Measurements from ENCODE around the gene DENND1A.

DENND1A gene

DNA sequence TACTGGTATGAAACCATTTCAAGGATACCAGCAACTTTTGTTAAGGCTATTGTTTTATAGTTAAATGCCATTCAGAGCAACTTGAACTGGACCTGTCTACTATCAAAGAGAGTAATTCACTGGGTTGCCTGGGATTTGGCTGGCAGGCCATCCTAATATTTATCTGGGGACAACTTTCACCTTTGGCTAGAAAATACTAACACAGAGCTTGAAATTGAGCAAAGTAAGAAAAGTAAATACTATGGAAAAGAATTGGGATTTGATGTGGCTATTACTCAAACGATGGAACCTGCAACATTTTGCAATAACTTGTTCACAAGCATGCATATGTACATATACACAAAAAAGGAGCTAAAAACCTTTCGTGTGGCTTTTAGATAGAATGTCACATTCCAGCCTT lies 191.3 kb downstream of the DENND1A start:
- TF ChIP-seq FOXP2 (optimal IDR thresholded peaks at IDR 0.05; ENCODE audit: borderline replicate concordance, extremely low read depth, extremely low read length, insufficient read depth), result no peak
- TF ChIP-seq SIN3A (IDR thresholded peaks at IDR 0.05; ENCODE audit: borderline replicate concordance, insufficient read depth, low read length), result no peak
- no peak for TF ChIP-seq REST (IDR thresholded peaks at IDR 0.05; ENCODE audit: insufficient read depth in 1 of 2, low read depth in 2 of 2, low read length in 2 of 2)
- no peak for TF ChIP-seq TAF1 (IDR thresholded peaks at IDR 0.05; ENCODE audit: borderline replicate concordance, insufficient read depth, low read length)
- TF ChIP-seq POLR2AphosphoS5 (IDR thresholded peaks at IDR 0.05; ENCODE audit: low read depth, low read length), result no peak

GRCh38 chr9:123735376-123735775 lies 194.6 kb downstream of the DENND1A start:
- no peak for TF ChIP-seq POLR2AphosphoS5 (IDR thresholded peaks at IDR 0.05; ENCODE audit: low read depth, low read length)
- no peak for TF ChIP-seq SIN3A (IDR thresholded peaks at IDR 0.05; ENCODE audit: borderline replicate concordance, insufficient read depth, low read length)
- no peak for TF ChIP-seq TAF1 (IDR thresholded peaks at IDR 0.05; ENCODE audit: borderline replicate concordance, insufficient read depth, low read length)
- no peak for TF ChIP-seq REST (IDR thresholded peaks at IDR 0.05; ENCODE audit: insufficient read depth in 1 of 2, low read depth in 2 of 2, low read length in 2 of 2)
- TF ChIP-seq FOXP2 (optimal IDR thresholded peaks at IDR 0.05; ENCODE audit: borderline replicate concordance, extremely low read depth, extremely low read length, insufficient read depth), result no peak

DNA sequence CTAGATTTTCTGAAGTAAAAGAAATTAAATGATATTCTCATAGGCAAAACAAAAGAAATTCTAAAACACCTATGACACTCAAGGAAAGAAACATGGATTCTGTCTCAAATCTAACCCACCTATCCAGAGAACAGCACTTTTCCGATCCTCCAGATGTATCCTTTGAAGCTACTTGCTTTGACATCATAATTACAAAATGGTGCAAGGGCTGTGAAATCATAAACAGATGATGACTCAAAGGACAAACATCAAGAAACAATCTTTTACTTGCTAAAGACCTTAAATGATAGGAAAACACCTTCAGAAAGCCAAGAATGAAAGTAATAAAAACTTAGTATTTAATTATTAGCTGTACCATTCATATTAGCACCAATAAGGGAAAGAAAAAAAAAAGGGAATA lies 202.6 kb downstream of the DENND1A start:
- no peak for TF ChIP-seq TAF1 (IDR thresholded peaks at IDR 0.05; ENCODE audit: borderline replicate concordance, insufficient read depth, low read length)
- TF ChIP-seq SIN3A (IDR thresholded peaks at IDR 0.05; ENCODE audit: borderline replicate concordance, insufficient read depth, low read length), result no peak
- no peak for TF ChIP-seq FOXP2 (optimal IDR thresholded peaks at IDR 0.05; ENCODE audit: borderline replicate concordance, extremely low read depth, extremely low read length, insufficient read depth)
- no peak for TF ChIP-seq POLR2AphosphoS5 (IDR thresholded peaks at IDR 0.05; ENCODE audit: low read depth, low read length)
- TF ChIP-seq REST (IDR thresholded peaks at IDR 0.05; ENCODE audit: insufficient read depth in 1 of 2, low read depth in 2 of 2, low read length in 2 of 2), result no peak

GRCh38 chr9:123725389-123725788 lies 204.5 kb downstream of the DENND1A start:
- TF ChIP-seq SIN3A (IDR thresholded peaks at IDR 0.05; ENCODE audit: borderline replicate concordance, insufficient read depth, low read length) (no peak), POLR2AphosphoS5 (IDR thresholded peaks at IDR 0.05; ENCODE audit: low read depth, low read length) (no peak)

GRCh38 chr9:123724211-123724796 lies 205.6 kb downstream of the DENND1A start:
- no peak for TF ChIP-seq REST (IDR thresholded peaks at IDR 0.05; ENCODE audit: insufficient read depth in 1 of 2, low read depth in 2 of 2, low read length in 2 of 2)

Data from PFSK-1 (cell line).